ENCODE results near the gene KRTAP10-12. TPM values are rescaled to one million over a fixed set of nuclear protein-coding genes. Genes with fewer than 3 reads are reported as not detected.

Gene KRTAP10-12
- total and polyA plus RNA-seq, 2 of the 13 experiments (the other 11 are each of a cell fraction or from before 2014, with no cell fraction given): not detected

DNA sequence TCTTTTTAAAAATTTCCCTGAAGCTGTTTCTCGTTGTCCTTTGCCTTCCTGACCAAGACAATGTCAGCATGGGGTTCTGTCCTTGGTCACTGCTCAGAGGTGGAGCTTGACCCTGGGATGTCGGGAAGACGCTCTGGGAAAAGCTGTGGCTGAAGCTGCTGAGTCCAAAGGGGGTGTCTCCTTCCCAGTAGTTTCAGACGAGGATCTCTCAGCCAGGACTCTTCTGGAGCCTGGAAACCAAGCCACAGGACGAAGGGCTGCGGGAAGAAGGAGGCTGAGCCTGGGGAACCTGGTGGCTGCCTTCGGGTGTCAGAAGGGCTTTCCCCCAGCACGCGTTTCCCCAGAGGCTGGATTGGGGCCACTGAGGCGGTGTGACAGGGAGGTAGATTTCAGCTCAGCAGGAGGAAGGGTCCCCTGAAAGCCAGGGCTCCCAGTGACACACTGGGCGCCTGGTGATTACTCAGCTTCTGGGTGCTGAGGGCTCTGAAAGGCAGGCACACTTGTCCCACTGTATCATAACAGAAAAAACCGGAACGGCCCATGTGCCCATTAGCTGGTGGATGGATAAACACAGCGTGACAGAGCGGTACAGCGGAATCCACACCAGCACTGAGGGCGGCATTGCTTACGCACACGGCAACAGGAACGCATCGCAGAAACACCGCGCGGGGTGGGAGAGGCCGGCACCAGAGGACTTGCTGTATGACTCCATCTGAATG is 10.0 kb upstream of the KRTAP10-12 start:
- ChIA-PET CTCF (ENCODE audit: low intra/inter-chr PET ratio, low total read pairs) (no interaction called here), POLR2A (no interaction called here)
- Histone ChIP-seq H3K36me3 (replicated peaks in 1 of 2; ENCODE audit: control insufficient read depth in 1 of 2, insufficient read depth in 2 of 2, low read length in 2 of 2) (no peaks in the 10 kb centered on the region), H3K9ac (ENCODE audit: insufficient read depth, low read depth, low read length) (no peak overlapping the region), H4K20me1 (ENCODE audit: insufficient read depth, low read length) (no peaks in the 10 kb centered on the region), H3K4me3 (replicated peaks in 1 of 3; ENCODE audit: insufficient read depth in 1 of 3, low read depth in 2 of 3, low read length in 3 of 3) (no peak overlapping the region), H3K79me2 (ENCODE audit: insufficient read depth, low read length) (no peaks in the 10 kb centered on the region), H3K4me1 (ENCODE audit: insufficient read depth, low read length) (no peaks in the 10 kb centered on the region), H3K9me3 (ENCODE audit: low read length) (no peaks in the 10 kb centered on the region), H2AFZ (ENCODE audit: low read length) (no peak overlapping the region), H3K27me3 (ENCODE audit: control insufficient read depth in 1 of 2, insufficient read depth in 2 of 2, low read length in 2 of 2) (peaks cover 1 to 32% of the 10 kb centered on the region in 2 experiments; a peak in 4 of 5 replicates), H3K4me2 (ENCODE audit: low read depth, low read length) (no peak overlapping the region), H3K27ac (ENCODE audit: extremely low read length, insufficient read depth, low read length) (no peak overlapping the region)
- FAIRE-seq (no peak), ATAC-seq (no peak), DNase-seq (ENCODE audit: low spot score) (no peak)
- no peak for TF ChIP-seq PHB2 (IDR thresholded peaks at IDR 0.05; ENCODE audit: partially characterized antibody)
- TF ChIP-seq SP1 (IDR thresholded peaks at IDR 0.05): no peak
- no peak for TF ChIP-seq SP1 (CRISPR knock-in tag; IDR thresholded peaks at IDR 0.05)
- TF ChIP-seq ZNF776 (CRISPR knock-in tag; IDR thresholded peaks at IDR 0.05): no peak
- TF ChIP-seq DR1 (CRISPR knock-in tag; IDR thresholded peaks at IDR 0.05): no peak
- TF ChIP-seq, protein P1, sequence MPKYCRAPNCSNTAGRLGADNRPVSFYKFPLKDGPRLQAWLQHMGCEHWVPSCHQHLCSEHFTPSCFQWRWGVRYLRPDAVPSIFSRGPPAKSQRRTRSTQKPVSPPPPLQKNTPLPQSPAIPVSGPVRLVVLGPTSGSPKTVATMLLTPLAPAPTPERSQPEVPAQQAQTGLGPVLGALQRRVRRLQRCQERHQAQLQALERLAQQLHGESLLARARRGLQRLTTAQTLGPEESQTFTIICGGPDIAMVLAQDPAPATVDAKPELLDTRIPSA (CRISPR knock-in tag; IDR thresholded peaks at IDR 0.05; ENCODE audit: borderline replicate concordance): no peak
- TF ChIP-seq, protein P2, sequence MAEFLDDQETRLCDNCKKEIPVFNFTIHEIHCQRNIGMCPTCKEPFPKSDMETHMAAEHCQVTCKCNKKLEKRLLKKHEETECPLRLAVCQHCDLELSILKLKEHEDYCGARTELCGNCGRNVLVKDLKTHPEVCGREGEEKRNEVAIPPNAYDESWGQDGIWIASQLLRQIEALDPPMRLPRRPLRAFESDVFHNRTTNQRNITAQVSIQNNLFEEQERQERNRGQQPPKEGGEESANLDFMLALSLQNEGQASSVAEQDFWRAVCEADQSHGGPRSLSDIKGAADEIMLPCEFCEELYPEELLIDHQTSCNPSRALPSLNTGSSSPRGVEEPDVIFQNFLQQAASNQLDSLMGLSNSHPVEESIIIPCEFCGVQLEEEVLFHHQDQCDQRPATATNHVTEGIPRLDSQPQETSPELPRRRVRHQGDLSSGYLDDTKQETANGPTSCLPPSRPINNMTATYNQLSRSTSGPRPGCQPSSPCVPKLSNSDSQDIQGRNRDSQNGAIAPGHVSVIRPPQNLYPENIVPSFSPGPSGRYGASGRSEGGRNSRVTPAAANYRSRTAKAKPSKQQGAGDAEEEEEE (CRISPR knock-in tag; IDR thresholded peaks at IDR 0.05; ENCODE audit: borderline replicate concordance): no peak
- TF ChIP-seq ETV5 (CRISPR knock-in tag; IDR thresholded peaks at IDR 0.05; ENCODE audit: borderline replicate concordance): no peak
- no peak for TF ChIP-seq NRL (CRISPR knock-in tag; IDR thresholded peaks at IDR 0.05; ENCODE audit: borderline replicate concordance)
- TF ChIP-seq, protein P3, sequence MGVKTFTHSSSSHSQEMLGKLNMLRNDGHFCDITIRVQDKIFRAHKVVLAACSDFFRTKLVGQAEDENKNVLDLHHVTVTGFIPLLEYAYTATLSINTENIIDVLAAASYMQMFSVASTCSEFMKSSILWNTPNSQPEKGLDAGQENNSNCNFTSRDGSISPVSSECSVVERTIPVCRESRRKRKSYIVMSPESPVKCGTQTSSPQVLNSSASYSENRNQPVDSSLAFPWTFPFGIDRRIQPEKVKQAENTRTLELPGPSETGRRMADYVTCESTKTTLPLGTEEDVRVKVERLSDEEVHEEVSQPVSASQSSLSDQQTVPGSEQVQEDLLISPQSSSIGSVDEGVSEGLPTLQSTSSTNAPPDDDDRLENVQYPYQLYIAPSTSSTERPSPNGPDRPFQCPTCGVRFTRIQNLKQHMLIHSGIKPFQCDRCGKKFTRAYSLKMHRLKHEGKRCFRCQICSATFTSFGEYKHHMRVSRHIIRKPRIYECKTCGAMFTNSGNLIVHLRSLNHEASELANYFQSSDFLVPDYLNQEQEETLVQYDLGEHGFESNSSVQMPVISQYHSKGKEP (CRISPR knock-in tag; IDR thresholded peaks at IDR 0.05): no peak
- TF ChIP-seq PLRG1 (conservative IDR thresholded peaks at IDR 0.05): no peak
- TF ChIP-seq NFE2L2 (IDR thresholded peaks at IDR 0.05; ENCODE audit: low read length): no peak
- TF ChIP-seq ZNF33A (CRISPR knock-in tag; IDR thresholded peaks at IDR 0.05; ENCODE audit: borderline replicate concordance): no peak
- intact Hi-C loops (cut with micrococcal nuclease; ENCODE audit: unreplicated experiment): no loop called here
- WGBS (ENCODE audit: low lambda C conversion rate): 69% methylated on average over 21 of the region's 25 CpGs
- BruUV-seq (replicated peaks): no TSS peak
- in situ Hi-C loops (cut with HindIII; ENCODE audit: extremely low pct_ligation_motif_present, low pct_unique_long_range_greater_than_20kb): no loop called here
